Heart left ventricle (tissue), 13 donors: ENCODE data around the gene ADGRG2.

Source experiments
- POLR2A ChIP-seq, 2 donors: fragments of 450-650 bp; IDR thresholded peaks; one replicate each; pipeline ENCODE4 v1.6.1; 2017; ENCODE audit warnings: antibody characterized with exemption in 2 of 2, mild to moderate bottlenecking in 2 of 2, moderate library complexity in 2 of 2
- TF ChIP-seq, protein P1 (sequence below), 12 donors: fragments of 200-600 bp; sonication (generic) in 4 of 12; IDR thresholded peaks; one replicate each; pipeline versions ENCODE4 v1.5.0 to v1.8.0; 2018 to 2022; ENCODE audit warnings: antibody characterized with exemption in 12 of 12, mild to moderate bottlenecking in 5 of 12
- donor health status: ischemic (EF 13 %, LVEDD 7.1; RV severe dilation, severe dysfunction).
- donor health status: DM: no; HTN: yes; CAD: no.
- donor health status: DM: no; HTN: no; CAD: no.
- donor health status: ischemic (EF 25% LVEDD 6.9; RV normal size, moderate dysfunction).
- donor health status: ischemic (EF 25% LVEDD 5.7; RV mildly dilated, moderate dysfunction).
- donor health status: ischemic (EF 35%, LVEDD 5.7; RV mildly dilated, moderate dysfunction).
- donor health status: nonischemic (EF 11% LVEDD 7.7; RV severe dilation, severe dysfunction).
- donor health status: DM: yes; HTN: yes; CAD: no.
- donor health status: PGD.
- donor health status: ischemic (EF 29% LVEDD 5.4; RV normal size, mild dysfunction).
- donor health status: nonischemic (EF 23%, LVEDD 6.1; RV moderate dilation, normal function).

GRCh38 chrX:19007011-19007410 is 115.3 kb downstream of the ADGRG2 start:
- TF ChIP-seq, protein P1, sequence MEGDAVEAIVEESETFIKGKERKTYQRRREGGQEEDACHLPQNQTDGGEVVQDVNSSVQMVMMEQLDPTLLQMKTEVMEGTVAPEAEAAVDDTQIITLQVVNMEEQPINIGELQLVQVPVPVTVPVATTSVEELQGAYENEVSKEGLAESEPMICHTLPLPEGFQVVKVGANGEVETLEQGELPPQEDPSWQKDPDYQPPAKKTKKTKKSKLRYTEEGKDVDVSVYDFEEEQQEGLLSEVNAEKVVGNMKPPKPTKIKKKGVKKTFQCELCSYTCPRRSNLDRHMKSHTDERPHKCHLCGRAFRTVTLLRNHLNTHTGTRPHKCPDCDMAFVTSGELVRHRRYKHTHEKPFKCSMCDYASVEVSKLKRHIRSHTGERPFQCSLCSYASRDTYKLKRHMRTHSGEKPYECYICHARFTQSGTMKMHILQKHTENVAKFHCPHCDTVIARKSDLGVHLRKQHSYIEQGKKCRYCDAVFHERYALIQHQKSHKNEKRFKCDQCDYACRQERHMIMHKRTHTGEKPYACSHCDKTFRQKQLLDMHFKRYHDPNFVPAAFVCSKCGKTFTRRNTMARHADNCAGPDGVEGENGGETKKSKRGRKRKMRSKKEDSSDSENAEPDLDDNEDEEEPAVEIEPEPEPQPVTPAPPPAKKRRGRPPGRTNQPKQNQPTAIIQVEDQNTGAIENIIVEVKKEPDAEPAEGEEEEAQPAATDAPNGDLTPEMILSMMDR (IDR thresholded peaks at IDR 0.05) = no peak
- TF ChIP-seq POLR2A (IDR thresholded peaks at IDR 0.05) = no peak
